B cell (primary cell): Measurements from ENCODE around the gene RCBTB2.

Experiments used
- CTCF ChIP-seq: fragments of 200-600 bp; IDR thresholded peaks from one replicate; pipeline ENCODE4 v1.8.0; 2022; ENCODE audit warnings: antibody characterized with exemption, mild to moderate bottlenecking
- EZH2 ChIP-seq: IDR thresholded peaks from 2 replicates; pipeline ENCODE4 v1.6.1; 2012; ENCODE audit warnings: borderline replicate concordance, low read depth, mild to moderate bottlenecking, moderate library complexity, low read length; ENCODE audit not compliant: insufficient read depth, poor library complexity, severe bottlenecking

GRCh38 chr13:48579165-48579918, 46.5 kb upstream of the RCBTB2 start:
- no peak for TF ChIP-seq CTCF
- no peak for TF ChIP-seq EZH2
